Measurements from ENCODE around the gene ZNF384.

- TF ChIP-seq, protein P1, sequence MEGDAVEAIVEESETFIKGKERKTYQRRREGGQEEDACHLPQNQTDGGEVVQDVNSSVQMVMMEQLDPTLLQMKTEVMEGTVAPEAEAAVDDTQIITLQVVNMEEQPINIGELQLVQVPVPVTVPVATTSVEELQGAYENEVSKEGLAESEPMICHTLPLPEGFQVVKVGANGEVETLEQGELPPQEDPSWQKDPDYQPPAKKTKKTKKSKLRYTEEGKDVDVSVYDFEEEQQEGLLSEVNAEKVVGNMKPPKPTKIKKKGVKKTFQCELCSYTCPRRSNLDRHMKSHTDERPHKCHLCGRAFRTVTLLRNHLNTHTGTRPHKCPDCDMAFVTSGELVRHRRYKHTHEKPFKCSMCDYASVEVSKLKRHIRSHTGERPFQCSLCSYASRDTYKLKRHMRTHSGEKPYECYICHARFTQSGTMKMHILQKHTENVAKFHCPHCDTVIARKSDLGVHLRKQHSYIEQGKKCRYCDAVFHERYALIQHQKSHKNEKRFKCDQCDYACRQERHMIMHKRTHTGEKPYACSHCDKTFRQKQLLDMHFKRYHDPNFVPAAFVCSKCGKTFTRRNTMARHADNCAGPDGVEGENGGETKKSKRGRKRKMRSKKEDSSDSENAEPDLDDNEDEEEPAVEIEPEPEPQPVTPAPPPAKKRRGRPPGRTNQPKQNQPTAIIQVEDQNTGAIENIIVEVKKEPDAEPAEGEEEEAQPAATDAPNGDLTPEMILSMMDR (conservative IDR thresholded peaks at IDR 0.05; ENCODE audit: low read length): no peak
- TF ChIP-seq EZH2phosphoT487 (IDR thresholded peaks at IDR 0.05; ENCODE audit: borderline replicate concordance, low read depth, low read length): no peak
Measured at GRCh38 chr12:6701078-6701768, 12.0 kb upstream of the ZNF384 start.

Data from OCI-LY7 (cell line).